HepG2 (cell line): ENCODE measurements around the gene FAM20C.

ENCODE experiments used
- CBX1 ChIP-seq: IDR thresholded peaks from one replicate; pipeline ENCODE4 v1.6.1; 2016; ENCODE audit warnings: antibody characterized with exemption, low read depth
- ELF4 ChIP-seq: sonication (generic); formaldehyde crosslinking; IDR thresholded peaks from 2 replicates; pipeline ENCODE4 v1.5.0; 2020; ENCODE audit warnings: missing genetic modification reagents, mild to moderate bottlenecking, moderate library complexity, borderline replicate concordance
- EP300 ChIP-seq, 3 experiments: sonication (generic) in 1 of 3; formaldehyde crosslinking in 1 of 3; IDR thresholded peaks; 2 replicates each; pipeline versions ENCODE4 v1.5.1 to v1.6.1; 2011 to 2020; ENCODE audit warnings: low read depth in 2 of 3, low read length in 2 of 3, borderline replicate concordance in 1 of 3, improper control_type of control experiment in 1 of 3, mild to moderate bottlenecking in 1 of 3, missing genetic modification reagents in 1 of 3, moderate library complexity in 1 of 3
- EZH2 ChIP-seq: conservative IDR thresholded peaks from 2 replicates; pipeline ENCODE4 v1.6.1; 2012; ENCODE audit warnings: mild to moderate bottlenecking, low read depth, low read length, moderate library complexity
- MXI1 ChIP-seq: IDR thresholded peaks from 3 replicates; pipeline ENCODE4 v1.6.1; 2012; ENCODE audit warnings: low read depth, low read length, inconsistent platforms, borderline replicate concordance
- POLR2A ChIP-seq, 2 experiments: IDR thresholded peaks; 2 replicates each; pipeline ENCODE4 v1.6.1; 2011; ENCODE audit warnings: low read depth in 2 of 2, low read length in 2 of 2, mild to moderate bottlenecking in 1 of 2, moderate library complexity in 1 of 2; ENCODE audit not compliant: insufficient read depth in 1 of 2
- PRDM4 ChIP-seq: sonication (generic); formaldehyde crosslinking; IDR thresholded peaks from 2 replicates; pipeline ENCODE4 v1.9.0; 2021; ENCODE audit warnings: missing genetic modification reagents, borderline replicate concordance
- RBFOX2 ChIP-seq: fragments of 200-400 bp; formaldehyde crosslinking; IDR thresholded peaks from 2 replicates; pipeline ENCODE4 v1.6.1; 2017; ENCODE audit warnings: low read depth, mild to moderate bottlenecking, low read length
- USF2 ChIP-seq, 2 experiments: sonication (generic) in 1 of 2; formaldehyde crosslinking in 1 of 2; IDR thresholded peaks; 2 replicates each; pipeline versions ENCODE4 v1.5.1 to v1.6.1; 2011 to 2020; ENCODE audit warnings: borderline replicate concordance in 1 of 2, low read depth in 1 of 2, low read length in 1 of 2, mild to moderate bottlenecking in 1 of 2, missing genetic modification reagents in 1 of 2, moderate library complexity in 1 of 2
- YY1 ChIP-seq: IDR thresholded peaks from 2 replicates; pipeline ENCODE4 v1.6.1; 2011; ENCODE audit warnings: low read length, low read depth, moderate library complexity, mild to moderate bottlenecking; ENCODE audit not compliant: insufficient read depth, insufficient replicate concordance
- ZNF232 ChIP-seq: sonication (generic); formaldehyde crosslinking; IDR thresholded peaks from 2 replicates; pipeline ENCODE4 v1.4.0; 2020; ENCODE audit warnings: missing genetic modification reagents, borderline replicate concordance
- ZNF296 ChIP-seq: sonication (generic); formaldehyde crosslinking; conservative IDR thresholded peaks from 2 replicates; pipeline ENCODE4 v1.5.0; 2020; ENCODE audit warnings: mild to moderate bottlenecking, missing genetic modification reagents
- ZNF747 ChIP-seq: sonication (generic); formaldehyde crosslinking; IDR thresholded peaks from 2 replicates; pipeline ENCODE4 v1.8.1; 2023; ENCODE audit warnings: missing genetic modification reagents, mild to moderate bottlenecking, borderline replicate concordance

- TF ChIP-seq EP300 (IDR thresholded peaks at IDR 0.05; ENCODE audit: low read depth in 2 of 2, low read length in 2 of 2) (no peak), EP300 (CRISPR knock-in tag; IDR thresholded peaks at IDR 0.05; ENCODE audit: borderline replicate concordance) (no peak), EZH2 (no peak), POLR2A (IDR thresholded peaks at IDR 0.05; ENCODE audit: insufficient read depth in 1 of 2, low read depth in 2 of 2, low read length in 2 of 2) (no peak), MXI1 (no peak), USF2 (IDR thresholded peaks at IDR 0.05; ENCODE audit: low read depth, low read length) (no peak), USF2 (CRISPR knock-in tag; IDR thresholded peaks at IDR 0.05; ENCODE audit: borderline replicate concordance) (no peak), ELF4 (CRISPR knock-in tag) (no peak), RBFOX2 (no peak), CBX1 (no peak), ZNF232 (CRISPR knock-in tag) (no peak), ZNF296 (CRISPR knock-in tag) (no peak), ZNF747 (CRISPR knock-in tag) (no peak), PRDM4 (CRISPR knock-in tag) (no peak), YY1 (no peak)
Observed at GRCh38 chr7:285731-286130, 93.4 kb downstream of the FAM20C start.
